Measurements from ENCODE around the gene SND1.

- TF ChIP-seq EZH2 (IDR thresholded peaks at IDR 0.05; ENCODE audit: low read length, unreplicated experiment) = no peak
- no peak for TF ChIP-seq CTCF (conservative IDR thresholded peaks at IDR 0.05; ENCODE audit: low read depth, low read length)
Observed at GRCh38 chr7:127770885-127771284, 118.9 kb downstream of the SND1 start.

All from PC-3 (cell line).